ENCODE results near the gene PRPF39.

DNA sequence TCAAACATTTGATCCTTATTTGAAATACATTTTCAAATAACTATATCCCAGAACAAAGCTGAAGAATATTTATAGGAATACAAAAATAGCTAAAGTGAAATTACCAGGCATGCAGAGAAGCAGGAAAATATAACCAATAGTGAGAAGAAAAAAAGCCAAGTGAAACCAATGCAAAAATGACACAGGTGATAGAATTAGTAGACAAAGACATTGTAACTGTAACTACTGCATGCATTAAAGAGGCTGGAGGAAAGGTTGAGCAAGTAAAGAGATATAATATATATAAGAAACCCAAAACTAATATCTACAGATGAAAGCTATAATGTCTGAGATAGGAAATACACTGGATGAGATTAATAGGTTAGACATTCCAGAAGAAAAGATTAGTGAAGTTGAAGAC, 49.2 kb upstream of the PRPF39 start:
- TF ChIP-seq, protein P1, sequence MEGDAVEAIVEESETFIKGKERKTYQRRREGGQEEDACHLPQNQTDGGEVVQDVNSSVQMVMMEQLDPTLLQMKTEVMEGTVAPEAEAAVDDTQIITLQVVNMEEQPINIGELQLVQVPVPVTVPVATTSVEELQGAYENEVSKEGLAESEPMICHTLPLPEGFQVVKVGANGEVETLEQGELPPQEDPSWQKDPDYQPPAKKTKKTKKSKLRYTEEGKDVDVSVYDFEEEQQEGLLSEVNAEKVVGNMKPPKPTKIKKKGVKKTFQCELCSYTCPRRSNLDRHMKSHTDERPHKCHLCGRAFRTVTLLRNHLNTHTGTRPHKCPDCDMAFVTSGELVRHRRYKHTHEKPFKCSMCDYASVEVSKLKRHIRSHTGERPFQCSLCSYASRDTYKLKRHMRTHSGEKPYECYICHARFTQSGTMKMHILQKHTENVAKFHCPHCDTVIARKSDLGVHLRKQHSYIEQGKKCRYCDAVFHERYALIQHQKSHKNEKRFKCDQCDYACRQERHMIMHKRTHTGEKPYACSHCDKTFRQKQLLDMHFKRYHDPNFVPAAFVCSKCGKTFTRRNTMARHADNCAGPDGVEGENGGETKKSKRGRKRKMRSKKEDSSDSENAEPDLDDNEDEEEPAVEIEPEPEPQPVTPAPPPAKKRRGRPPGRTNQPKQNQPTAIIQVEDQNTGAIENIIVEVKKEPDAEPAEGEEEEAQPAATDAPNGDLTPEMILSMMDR (IDR thresholded peaks at IDR 0.05): no peak
- TF ChIP-seq EZH2 (IDR thresholded peaks at IDR 0.05): no peak
- no peak for TF ChIP-seq EZH2phosphoT487 (IDR thresholded peaks at IDR 0.05)
